Breast epithelium (tissue), 3 donors: ENCODE results near the gene ABCF3.

ENCODE experiments used
- CTCF ChIP-seq, 3 donors: fragments of 450-650 bp; IDR thresholded peaks; one replicate each; pipeline ENCODE4 v1.5.1; 2016 to 2017; ENCODE audit warnings: antibody characterized with exemption in 3 of 3, mild to moderate bottlenecking in 3 of 3, moderate library complexity in 3 of 3
- POLR2A ChIP-seq: fragments of 450-650 bp; IDR thresholded peaks from one replicate; pipeline ENCODE4 v1.6.1; 2016; ENCODE audit warnings: antibody characterized with exemption, mild to moderate bottlenecking, moderate library complexity
- POLR2AphosphoS5 ChIP-seq, 3 donors: sonication (generic); formaldehyde crosslinking; IDR thresholded peaks; one replicate each; pipeline ENCODE4 v1.6.1; 2017; ENCODE audit warnings: antibody characterized with exemption in 3 of 3

DNA sequence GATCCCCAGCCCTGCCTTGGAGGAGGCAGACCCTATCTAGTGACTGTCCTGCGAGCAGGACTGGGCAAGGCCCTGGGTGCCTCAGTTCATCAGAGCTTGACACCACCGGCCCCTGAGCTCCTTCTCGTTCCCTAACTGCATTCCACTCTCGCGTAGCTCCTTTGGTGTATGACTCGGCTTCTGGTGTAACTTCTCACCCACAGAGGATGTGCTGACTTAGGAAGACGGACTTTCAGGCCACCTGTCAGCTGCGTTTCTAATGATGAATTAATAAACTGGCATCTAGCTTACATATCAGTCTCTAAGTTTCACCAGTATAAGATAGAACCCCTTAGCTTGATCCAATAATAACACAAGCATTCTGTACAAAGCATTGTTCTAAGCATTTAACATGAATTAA, 17.5 kb downstream of the ABCF3 start:
- TF ChIP-seq POLR2A (no peak), POLR2AphosphoS5 (IDR thresholded peaks at IDR 0.05) (no peak), CTCF (IDR thresholded peaks at IDR 0.05) (no peak)
